BE2C (cell line): Measurements from ENCODE around the gene LTBP1.

Source experiments
- DNase-seq: peaks from one replicate; pipeline ENCODE4 v3.0.0-alpha.2; 2020
- H3K27me3 ChIP-seq: fragments of 250-450 bp; sonication (Bioruptor Pico); 2 replicates; pipeline ENCODE4 v1.5.1; 2020; ENCODE audit warnings: mild to moderate bottlenecking
- H3K36me3 ChIP-seq: fragments of 250-450 bp; sonication (Bioruptor Pico); 2 replicates; pipeline ENCODE4 v1.5.1; 2020; ENCODE audit warnings: mild to moderate bottlenecking
- H3K4me1 ChIP-seq: fragments of 250-450 bp; sonication (Bioruptor Pico); 2 replicates; pipeline ENCODE4 v1.5.1; 2020
- H3K4me3 ChIP-seq: 2 replicates; pipeline ENCODE4 v1.5.1; 2011; ENCODE audit warnings: low read depth, low read length
- H3K9me3 ChIP-seq: fragments of 250-450 bp; sonication (Bioruptor Pico); 2 replicates; pipeline ENCODE4 v1.5.1; 2020
- TF ChIP-seq, protein P1 (sequence below): IDR thresholded peaks from 2 replicates; pipeline ENCODE4 v1.5.1; 2012; ENCODE audit warnings: mild to moderate bottlenecking, low read depth, low read length

LTBP1 gene

DNA sequence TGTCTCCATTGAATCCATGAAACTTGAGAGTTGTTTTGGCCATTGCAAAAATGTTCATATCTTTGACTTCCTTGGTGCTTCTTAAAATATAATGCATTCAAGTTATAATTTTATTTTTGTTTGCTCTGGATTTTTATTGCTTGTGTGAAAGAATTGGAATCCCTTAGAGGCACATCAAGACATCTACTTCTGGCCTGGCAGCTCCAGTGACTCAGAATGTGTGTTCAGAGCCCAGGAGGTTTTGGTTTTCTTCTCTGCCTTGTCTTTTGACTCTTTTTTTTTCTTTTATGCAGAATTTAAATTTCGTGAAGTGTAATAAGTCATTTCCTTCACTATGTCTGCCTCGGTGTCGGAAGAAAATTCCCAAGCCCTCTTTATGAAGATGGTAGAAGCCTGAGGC, 180.2 kb downstream of the LTBP1 start:
- H3K36me3 ChIP-seq, result no peaks in the 10 kb centered on the region
- peaks cover 18% of the 10 kb centered on the region for H3K27me3 ChIP-seq
- TF ChIP-seq, protein P1, sequence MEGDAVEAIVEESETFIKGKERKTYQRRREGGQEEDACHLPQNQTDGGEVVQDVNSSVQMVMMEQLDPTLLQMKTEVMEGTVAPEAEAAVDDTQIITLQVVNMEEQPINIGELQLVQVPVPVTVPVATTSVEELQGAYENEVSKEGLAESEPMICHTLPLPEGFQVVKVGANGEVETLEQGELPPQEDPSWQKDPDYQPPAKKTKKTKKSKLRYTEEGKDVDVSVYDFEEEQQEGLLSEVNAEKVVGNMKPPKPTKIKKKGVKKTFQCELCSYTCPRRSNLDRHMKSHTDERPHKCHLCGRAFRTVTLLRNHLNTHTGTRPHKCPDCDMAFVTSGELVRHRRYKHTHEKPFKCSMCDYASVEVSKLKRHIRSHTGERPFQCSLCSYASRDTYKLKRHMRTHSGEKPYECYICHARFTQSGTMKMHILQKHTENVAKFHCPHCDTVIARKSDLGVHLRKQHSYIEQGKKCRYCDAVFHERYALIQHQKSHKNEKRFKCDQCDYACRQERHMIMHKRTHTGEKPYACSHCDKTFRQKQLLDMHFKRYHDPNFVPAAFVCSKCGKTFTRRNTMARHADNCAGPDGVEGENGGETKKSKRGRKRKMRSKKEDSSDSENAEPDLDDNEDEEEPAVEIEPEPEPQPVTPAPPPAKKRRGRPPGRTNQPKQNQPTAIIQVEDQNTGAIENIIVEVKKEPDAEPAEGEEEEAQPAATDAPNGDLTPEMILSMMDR, result no peak
- no peaks in the 10 kb centered on the region for H3K4me1 ChIP-seq
- no peaks in the 10 kb centered on the region for H3K9me3 ChIP-seq
- no peak overlapping the region for H3K4me3 ChIP-seq
- no peak for DNase-seq

DNA sequence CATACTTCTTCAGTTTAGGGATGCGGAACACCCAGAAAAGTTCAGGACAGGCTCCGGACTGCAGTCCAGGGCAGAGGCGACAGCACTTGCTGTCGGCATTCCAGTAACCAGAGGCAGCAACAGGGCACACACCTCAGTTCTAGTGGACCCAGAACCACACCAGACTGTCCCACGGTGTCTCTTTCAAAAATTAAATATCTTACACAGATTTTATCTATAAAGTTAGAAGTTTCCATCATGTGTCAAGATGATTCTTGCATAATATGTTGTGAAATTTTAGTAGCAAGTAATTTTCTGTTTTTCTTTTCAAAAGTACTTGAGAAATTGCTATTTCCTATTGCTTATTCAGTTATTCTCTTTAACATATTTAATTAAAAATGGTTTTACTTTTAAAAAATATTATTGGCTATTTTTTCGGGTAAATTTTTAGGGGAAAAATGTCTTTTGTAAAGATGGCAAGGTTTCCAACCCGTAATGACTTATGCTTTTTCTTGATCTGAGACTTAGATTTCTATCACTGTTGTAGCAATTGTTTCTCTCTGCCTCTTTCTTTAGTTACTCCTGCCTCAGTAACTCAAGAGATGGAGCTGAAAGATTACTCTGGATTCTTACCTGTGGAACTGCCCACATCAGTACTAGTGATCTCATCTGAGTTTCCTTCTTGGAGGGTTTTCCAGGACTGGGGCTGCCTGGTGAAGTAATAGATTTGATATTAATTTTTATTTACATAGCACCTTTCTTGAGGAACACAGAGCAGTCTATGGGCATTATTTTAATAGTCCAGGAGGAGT, 182.7 kb downstream of the LTBP1 start:
- Histone ChIP-seq H3K4me1 (no peaks in the 10 kb centered on the region), H3K36me3 (no peaks in the 10 kb centered on the region), H3K9me3 (no peaks in the 10 kb centered on the region), H3K27me3 (peaks cover 35% of the 10 kb centered on the region), H3K4me3 (no peak overlapping the region)
- TF ChIP-seq, protein P1, result no peak
- DNase-seq, result no peak

DNA sequence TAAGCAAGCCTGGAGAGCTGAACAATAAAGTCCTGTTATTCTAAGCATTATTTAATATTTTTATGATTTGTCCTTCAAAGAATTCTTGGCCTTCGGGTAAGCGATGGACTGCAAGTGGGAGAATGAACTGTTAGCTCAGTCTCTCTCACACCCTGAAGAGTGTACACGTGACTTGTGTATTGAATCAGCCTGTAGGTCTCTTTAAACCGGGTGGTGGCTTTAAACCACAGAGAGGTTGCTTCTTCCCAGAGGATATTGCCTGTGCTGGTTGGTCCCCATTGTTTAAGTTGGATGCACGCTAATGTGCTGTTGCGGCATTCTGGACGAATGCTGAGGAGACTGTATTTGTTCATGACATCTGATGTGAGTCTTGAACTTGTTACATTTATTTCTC, 183.3 kb downstream of the LTBP1 start:
- H3K27me3 ChIP-seq, result peaks cover 34% of the 10 kb centered on the region
- TF ChIP-seq, protein P1, result no peak
- H3K36me3 ChIP-seq, result no peaks in the 10 kb centered on the region
- no peak overlapping the region for H3K4me3 ChIP-seq
- no peaks in the 10 kb centered on the region for H3K4me1 ChIP-seq
- H3K9me3 ChIP-seq, result no peaks in the 10 kb centered on the region
- no peak for DNase-seq

- Histone ChIP-seq H3K9me3 (no peaks in the 10 kb centered on the region), H3K36me3 (no peaks in the 10 kb centered on the region), H3K4me3 (no peak overlapping the region), H3K4me1 (no peaks in the 10 kb centered on the region), H3K27me3 (peaks cover 39% of the 10 kb centered on the region)
- no peak for DNase-seq
- TF ChIP-seq, protein P1, result no peak
Observed at GRCh38 chr2:33130544-33130943, 183.8 kb downstream of the LTBP1 start.

GRCh38 chr2:33131111-33131510, 184.4 kb downstream of the LTBP1 start:
- TF ChIP-seq, protein P1, result no peak
- DNase-seq, result no peak

DNA sequence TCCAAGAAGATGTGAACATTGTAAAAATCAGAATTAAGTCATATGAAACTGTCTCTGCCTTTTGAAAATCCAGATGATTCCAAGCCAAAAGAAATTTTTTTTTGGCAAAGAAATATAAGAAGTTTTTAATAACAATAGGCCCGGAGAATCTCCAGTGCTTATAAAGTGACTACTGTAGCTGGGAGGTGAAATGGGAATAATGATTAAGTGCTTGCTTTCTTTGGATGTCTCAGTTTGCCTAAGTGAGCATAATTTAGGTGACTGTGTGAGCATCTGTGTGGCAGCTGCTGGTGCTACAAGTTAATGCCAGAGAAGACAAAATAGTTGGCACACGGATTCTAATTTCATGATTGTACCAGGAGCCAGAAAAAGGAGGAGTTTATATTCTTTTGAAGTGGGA, 185.0 kb downstream of the LTBP1 start:
- no peak overlapping the region for H3K4me3 ChIP-seq
- no peaks in the 10 kb centered on the region for H3K4me1 ChIP-seq
- TF ChIP-seq, protein P1, result no peak
- peaks cover 40% of the 10 kb centered on the region for H3K27me3 ChIP-seq
- no peaks in the 10 kb centered on the region for H3K9me3 ChIP-seq
- no peak for DNase-seq
- H3K36me3 ChIP-seq, result no peaks in the 10 kb centered on the region

More at GRCh38 chr2:33131111-33131510, 184.4 kb downstream of the LTBP1 start:
- Histone ChIP-seq H3K4me1 (no peaks in the 10 kb centered on the region), H3K4me3 (no peak overlapping the region), H3K36me3 (no peaks in the 10 kb centered on the region), H3K9me3 (no peaks in the 10 kb centered on the region), H3K27me3 (peaks cover 40% of the 10 kb centered on the region)
